ENCODE data around the gene CUBN.

The CUBN gene

DNA sequence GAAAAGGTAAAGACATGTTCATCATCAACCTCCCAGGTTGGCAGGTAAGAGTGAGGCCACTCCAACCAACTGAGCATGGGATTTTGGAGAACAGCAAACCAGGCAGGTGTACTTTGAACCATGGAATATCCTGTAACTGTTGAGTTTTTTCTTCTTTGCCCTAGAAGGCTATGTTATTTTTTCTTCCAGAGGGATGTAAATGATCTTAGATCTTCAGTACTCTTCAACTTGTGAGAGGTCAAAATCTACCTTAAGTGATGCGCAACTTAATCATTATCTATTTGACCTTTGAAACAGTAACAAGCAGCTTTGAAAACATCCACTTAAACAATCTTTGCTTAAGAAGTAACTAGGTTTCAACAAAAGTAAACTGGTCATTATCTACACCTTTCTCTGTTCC lies at the start of gene CUBN:
CUBN (minus strand) TSS at position 71 of the 400 bp plus-strand sequence; CDS start at position 25, 46 bp downstream.
- H3K4me1 ChIP-seq (ENCODE audit: insufficient read depth, insufficient read length) = no peaks in the 10 kb centered on the region
- no peak for TF ChIP-seq YY1 (IDR thresholded peaks at IDR 0.05; ENCODE audit: insufficient read depth, insufficient read length)
- no peak for TF ChIP-seq SUZ12 (IDR thresholded peaks at IDR 0.05; ENCODE audit: extremely low read depth, insufficient read depth, insufficient read length)
- no peak for TF ChIP-seq ZNF274 (IDR thresholded peaks at IDR 0.05; ENCODE audit: low read depth, low read length)
- no peak within 1 kb of the TSS for H3K4me3 ChIP-seq (ENCODE audit: insufficient read length, low read depth)
- no peak for DNase-seq (ENCODE audit: low read depth, low spot score)
- H3K36me3 ChIP-seq (ENCODE audit: insufficient read depth, insufficient read length, low read length) = no peaks in the 10 kb centered on the region
- no peak within 1 kb of the TSS for H3K9ac ChIP-seq (ENCODE audit: insufficient read length, low read depth)
- H3K27me3 ChIP-seq (ENCODE audit: insufficient read depth, insufficient read length) = no peaks in the 10 kb centered on the region
- H3K9me3 ChIP-seq (ENCODE audit: insufficient read depth, low read length) = no peaks in the 10 kb centered on the region

GRCh38 chr10:17179002-17179401 lies 49.4 kb upstream of the CUBN start:
- Histone ChIP-seq H3K4me1 (ENCODE audit: insufficient read depth, insufficient read length) (no peaks in the 10 kb centered on the region), H3K9me3 (ENCODE audit: insufficient read depth, low read length) (no peaks in the 10 kb centered on the region), H3K27me3 (ENCODE audit: insufficient read depth, insufficient read length) (no peaks in the 10 kb centered on the region), H3K4me3 (ENCODE audit: insufficient read length, low read depth) (no peak overlapping the region), H3K36me3 (ENCODE audit: insufficient read depth, insufficient read length, low read length) (no peaks in the 10 kb centered on the region), H3K9ac (ENCODE audit: insufficient read length, low read depth) (no peak overlapping the region)
- no peak for TF ChIP-seq ZNF274 (IDR thresholded peaks at IDR 0.05; ENCODE audit: low read depth, low read length)
- TF ChIP-seq SUZ12 (IDR thresholded peaks at IDR 0.05; ENCODE audit: extremely low read depth, insufficient read depth, insufficient read length) = no peak
- TF ChIP-seq YY1 (IDR thresholded peaks at IDR 0.05; ENCODE audit: insufficient read depth, insufficient read length) = no peak
- no peak for DNase-seq (ENCODE audit: low read depth, low spot score)

GRCh38 chr10:17178006-17178405 lies 48.4 kb upstream of the CUBN start:
- H3K36me3 ChIP-seq (ENCODE audit: insufficient read depth, insufficient read length, low read length) = no peaks in the 10 kb centered on the region
- TF ChIP-seq SUZ12 (IDR thresholded peaks at IDR 0.05; ENCODE audit: extremely low read depth, insufficient read depth, insufficient read length) (no peak), ZNF274 (IDR thresholded peaks at IDR 0.05; ENCODE audit: low read depth, low read length) (no peak), YY1 (IDR thresholded peaks at IDR 0.05; ENCODE audit: insufficient read depth, insufficient read length) (no peak)
- no peak overlapping the region for H3K9ac ChIP-seq (ENCODE audit: insufficient read length, low read depth)
- H3K4me3 ChIP-seq (ENCODE audit: insufficient read length, low read depth) = no peak overlapping the region
- H3K4me1 ChIP-seq (ENCODE audit: insufficient read depth, insufficient read length) = no peaks in the 10 kb centered on the region
- no peaks in the 10 kb centered on the region for H3K9me3 ChIP-seq (ENCODE audit: insufficient read depth, low read length)
- DNase-seq (ENCODE audit: low read depth, low spot score) = no peak
- H3K27me3 ChIP-seq (ENCODE audit: insufficient read depth, insufficient read length) = no peaks in the 10 kb centered on the region

DNA sequence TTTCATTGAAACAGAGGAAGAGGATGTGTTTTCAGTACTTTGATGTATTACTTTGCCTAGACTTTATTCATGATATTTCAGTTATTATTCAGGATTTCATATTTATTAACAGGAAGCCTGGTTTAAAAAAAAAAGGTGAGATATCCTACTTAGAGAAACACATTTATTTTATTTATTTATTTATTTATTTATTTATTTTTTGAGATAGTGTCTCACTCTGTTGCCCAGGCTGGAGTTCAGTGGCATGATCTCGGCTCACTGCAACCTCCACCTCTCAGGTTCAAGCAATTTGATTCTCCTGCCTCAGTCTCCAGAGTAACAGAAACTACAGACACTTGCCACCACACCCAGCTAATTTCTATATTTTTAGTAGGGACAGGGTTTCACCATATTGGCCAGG lies 47.4 kb upstream of the CUBN start:
- TF ChIP-seq SUZ12 (IDR thresholded peaks at IDR 0.05; ENCODE audit: extremely low read depth, insufficient read depth, insufficient read length) = no peak
- no peak for TF ChIP-seq YY1 (IDR thresholded peaks at IDR 0.05; ENCODE audit: insufficient read depth, insufficient read length)
- Histone ChIP-seq H3K36me3 (ENCODE audit: insufficient read depth, insufficient read length, low read length) (no peaks in the 10 kb centered on the region), H3K9ac (ENCODE audit: insufficient read length, low read depth) (no peak overlapping the region), H3K4me1 (ENCODE audit: insufficient read depth, insufficient read length) (no peaks in the 10 kb centered on the region), H3K9me3 (ENCODE audit: insufficient read depth, low read length) (no peaks in the 10 kb centered on the region), H3K4me3 (ENCODE audit: insufficient read length, low read depth) (no peak overlapping the region), H3K27me3 (ENCODE audit: insufficient read depth, insufficient read length) (no peaks in the 10 kb centered on the region)
- no peak for DNase-seq (ENCODE audit: low read depth, low spot score)

- no peak overlapping the region for H3K9ac ChIP-seq (ENCODE audit: insufficient read length, low read depth)
- no peaks in the 10 kb centered on the region for H3K36me3 ChIP-seq (ENCODE audit: insufficient read depth, insufficient read length, low read length)
Measured at GRCh38 chr10:17176091-17176490, 46.5 kb upstream of the CUBN start.

GRCh38 chr10:17175551-17175950 lies 45.9 kb upstream of the CUBN start:
- DNase-seq (ENCODE audit: low read depth, low spot score) = no peak
- H3K9ac ChIP-seq (ENCODE audit: insufficient read length, low read depth) = no peak overlapping the region

More at GRCh38 chr10:17176091-17176490, 46.5 kb upstream of the CUBN start:
- no peaks in the 10 kb centered on the region for H3K27me3 ChIP-seq (ENCODE audit: insufficient read depth, insufficient read length)
- no peak for DNase-seq (ENCODE audit: low read depth, low spot score)
- H3K4me1 ChIP-seq (ENCODE audit: insufficient read depth, insufficient read length) = no peaks in the 10 kb centered on the region
- no peaks in the 10 kb centered on the region for H3K9me3 ChIP-seq (ENCODE audit: insufficient read depth, low read length)
- no peak overlapping the region for H3K4me3 ChIP-seq (ENCODE audit: insufficient read length, low read depth)
- TF ChIP-seq YY1 (IDR thresholded peaks at IDR 0.05; ENCODE audit: insufficient read depth, insufficient read length) (no peak), ZNF274 (IDR thresholded peaks at IDR 0.05; ENCODE audit: low read depth, low read length) (no peak), SUZ12 (IDR thresholded peaks at IDR 0.05; ENCODE audit: extremely low read depth, insufficient read depth, insufficient read length) (no peak)

GRCh38 chr10:17174626-17175025 lies 45.0 kb upstream of the CUBN start:
- no peaks in the 10 kb centered on the region for H3K36me3 ChIP-seq (ENCODE audit: insufficient read depth, insufficient read length, low read length)
- no peak for DNase-seq (ENCODE audit: low read depth, low spot score)
- TF ChIP-seq ZNF274 (IDR thresholded peaks at IDR 0.05; ENCODE audit: low read depth, low read length) (no peak), YY1 (IDR thresholded peaks at IDR 0.05; ENCODE audit: insufficient read depth, insufficient read length) (no peak), SUZ12 (IDR thresholded peaks at IDR 0.05; ENCODE audit: extremely low read depth, insufficient read depth, insufficient read length) (no peak)
- H3K27me3 ChIP-seq (ENCODE audit: insufficient read depth, insufficient read length) = no peaks in the 10 kb centered on the region
- H3K9ac ChIP-seq (ENCODE audit: insufficient read length, low read depth) = no peak overlapping the region
- H3K9me3 ChIP-seq (ENCODE audit: insufficient read depth, low read length) = no peaks in the 10 kb centered on the region
- H3K4me1 ChIP-seq (ENCODE audit: insufficient read depth, insufficient read length) = no peaks in the 10 kb centered on the region
- no peak overlapping the region for H3K4me3 ChIP-seq (ENCODE audit: insufficient read length, low read depth)

More at GRCh38 chr10:17175551-17175950, 45.9 kb upstream of the CUBN start:
- H3K4me1 ChIP-seq (ENCODE audit: insufficient read depth, insufficient read length) = no peaks in the 10 kb centered on the region
- H3K27me3 ChIP-seq (ENCODE audit: insufficient read depth, insufficient read length) = no peaks in the 10 kb centered on the region
- H3K36me3 ChIP-seq (ENCODE audit: insufficient read depth, insufficient read length, low read length) = no peaks in the 10 kb centered on the region
- H3K9me3 ChIP-seq (ENCODE audit: insufficient read depth, low read length) = no peaks in the 10 kb centered on the region
- H3K4me3 ChIP-seq (ENCODE audit: insufficient read length, low read depth) = no peak overlapping the region
- TF ChIP-seq ZNF274 (IDR thresholded peaks at IDR 0.05; ENCODE audit: low read depth, low read length) (no peak), SUZ12 (IDR thresholded peaks at IDR 0.05; ENCODE audit: extremely low read depth, insufficient read depth, insufficient read length) (no peak), YY1 (IDR thresholded peaks at IDR 0.05; ENCODE audit: insufficient read depth, insufficient read length) (no peak)

Data from NT2/D1 (cell line).